HCT116 (cell line): ENCODE measurements around the gene SMIM12. TPM values are rescaled to one million over a fixed set of nuclear protein-coding genes. Genes with fewer than 3 reads are reported as not detected.

Experiments
- ATAC-seq: fragments of 200-7000 bp; cut with Tn5 transposase; 2 replicates; pipeline ENCODE4 v1.9.1; 2020; ENCODE audit warnings: mild to moderate bottlenecking, moderate library complexity
- BruUV-seq: library from RNA; stranded (reverse); fragments of 400-500 nt; replicated peaks from 2 replicates; lab custom pipeline; 2021; lab: Mats Ljungman, UMichigan
- CTCF ChIA-PET: fragments of 300-600 bp; sonication (Branson Sonifier 250); formaldehyde crosslinking; loops from one replicate; lab custom pipeline; 2021; ENCODE audit warnings: antibody characterized with exemption; lab: Charles Lee
- POLR2A ChIA-PET: fragments of 300-600, 350-600 bp; sonication (Branson Sonifier 250); formaldehyde crosslinking; loops from one replicate; lab custom pipeline; 2021; ENCODE audit warnings: antibody characterized with exemption; lab: Charles Lee
- RAD21 ChIA-PET, 2 experiments: fragments of 300-600 bp; sonication (Branson Sonifier 250); formaldehyde crosslinking; loops; one replicate each; lab custom pipeline; 2023; ENCODE audit warnings: low total read pairs in 2 of 2; ENCODE audit not compliant: uncharacterized antibody in 2 of 2, unreplicated experiment in 2 of 2, low non-redundant PET in 1 of 2; lab: Charles Lee
- DNase-seq: peaks from one replicate; pipeline ENCODE4 v3.0.0-alpha.2; 2010; ENCODE audit warnings: low read depth, low spot score
- H2AFZ ChIP-seq: fragments of 200-600 bp; shearing (Covaris generic), sonication (generic); 2 replicates; pipeline ENCODE4 v1.6.1; 2017; ENCODE audit warnings: low read depth, mixed run types, mixed read lengths, antibody characterized with exemption, low read length; ENCODE audit not compliant: poor library complexity, severe bottlenecking
- H3K27ac ChIP-seq: 2 replicates; pipeline ENCODE4 v1.5.1; 2012; ENCODE audit warnings: low read depth, low read length
- H3K27me3 ChIP-seq: fragments of 200-600 bp; sonication (generic); 2 replicates; pipeline ENCODE4 v1.6.1; 2016; ENCODE audit warnings: mixed run types, low read length, mixed read lengths; ENCODE audit not compliant: insufficient read depth
- H3K36me3 ChIP-seq, 2 experiments: fragments of 200-500 bp in 1 of 2; fragments of 200-600 bp in 1 of 2; sonication (Bioruptor generic) in 1 of 2; sonication (generic) in 1 of 2; 2 replicates each; pipeline versions ENCODE4 v1.5.1 to v1.6.1; 2014 to 2016; ENCODE audit warnings: low read length in 2 of 2, inconsistent platforms in 1 of 2, mixed read lengths in 1 of 2, mixed run types in 1 of 2; ENCODE audit not compliant: insufficient read depth in 2 of 2, control insufficient read depth in 1 of 2
- H3K4me1 ChIP-seq, 2 experiments: fragments of 200-600 bp in 1 of 2; sonication (generic) in 1 of 2; 2 replicates each; pipeline versions ENCODE4 v1.5.1 to v1.6.1; 2012 to 2017; ENCODE audit warnings: low read length in 2 of 2, inconsistent platforms in 1 of 2, mild to moderate bottlenecking in 1 of 2, mixed read lengths in 1 of 2, mixed run types in 1 of 2, moderate library complexity in 1 of 2; ENCODE audit not compliant: insufficient read depth in 2 of 2, control insufficient read depth in 1 of 2
- H3K4me2 ChIP-seq: fragments of 200-600 bp; sonication (generic); 2 replicates; pipeline ENCODE4 v1.6.1; 2017; ENCODE audit warnings: mixed run types, low read length, mixed read lengths
- H3K4me3 ChIP-seq, 2 experiments: fragments of 200-600 bp in 1 of 2; sonication (generic) in 1 of 2; replicated peaks in 1 of 2; 2 replicates each; pipeline ENCODE4 v1.5.1; 2011 to 2016; ENCODE audit warnings: low read length in 2 of 2, control low read depth in 1 of 2, low read depth in 1 of 2, mild to moderate bottlenecking in 1 of 2, mixed read lengths in 1 of 2, mixed run types in 1 of 2
- H3K79me2 ChIP-seq: fragments of 200-600 bp; sonication (generic); 2 replicates; pipeline ENCODE4 v1.6.1; 2017; ENCODE audit warnings: mild to moderate bottlenecking, mixed run types, low read length, moderate library complexity, mixed read lengths; ENCODE audit not compliant: insufficient read depth
- H3K9ac ChIP-seq: fragments of 200-600 bp; sonication (generic); 2 replicates; pipeline ENCODE4 v1.6.1; 2016; ENCODE audit warnings: low read length, mixed read lengths
- H3K9me2 ChIP-seq: fragments of 200-600 bp; sonication (generic), shearing (Covaris generic); 2 replicates; pipeline ENCODE4 v1.6.1; 2017; ENCODE audit warnings: mixed run types, mild to moderate bottlenecking, moderate library complexity; ENCODE audit not compliant: insufficient read depth
- H3K9me3 ChIP-seq, 2 experiments: fragments of 200-500 bp in 1 of 2; fragments of 200-600 bp in 1 of 2; sonication (Bioruptor generic) in 1 of 2; sonication (generic) in 1 of 2; 2 replicates each; pipeline ENCODE4 v1.6.1; 2014 to 2017; ENCODE audit warnings: low read length in 2 of 2, mixed read lengths in 2 of 2, inconsistent platforms in 1 of 2, low read depth in 1 of 2, mild to moderate bottlenecking in 1 of 2, mixed run types in 1 of 2, moderate library complexity in 1 of 2; ENCODE audit not compliant: control insufficient read depth in 1 of 2, insufficient read depth in 1 of 2
- H4K20me1 ChIP-seq: fragments of 200-600 bp; sonication (generic), shearing (Covaris generic); 2 replicates; pipeline ENCODE4 v1.6.1; 2017; ENCODE audit warnings: mixed run types, mild to moderate bottlenecking, moderate library complexity; ENCODE audit not compliant: insufficient read depth
- CBX3 ChIP-seq: IDR thresholded peaks from 2 replicates; pipeline ENCODE4 v1.6.1; 2012; ENCODE audit warnings: low read depth
- CEBPB ChIP-seq: IDR thresholded peaks from 2 replicates; pipeline ENCODE4 v1.6.1; 2012; ENCODE audit warnings: low read depth
- CTCF ChIP-seq, 3 experiments: fragments of 200-600 bp in 1 of 3; sonication (generic) in 1 of 3; IDR thresholded peaks in 2 of 3; conservative IDR thresholded peaks in 1 of 3; 2 replicates each; pipeline ENCODE4 v1.5.1; 2012 to 2017; ENCODE audit warnings: low read depth in 2 of 3, low read length in 2 of 3, antibody characterized with exemption in 1 of 3, borderline replicate concordance in 1 of 3, control low read depth in 1 of 3, mild to moderate bottlenecking in 1 of 3, mixed read lengths in 1 of 3, mixed run types in 1 of 3, moderate library complexity in 1 of 3; ENCODE audit not compliant: insufficient read depth in 1 of 3
- EGR1 ChIP-seq: IDR thresholded peaks from 2 replicates; pipeline ENCODE4 v1.6.1; 2012; ENCODE audit warnings: low read depth
- EZH2 ChIP-seq: fragments of 200-600 bp; sonication (generic); IDR thresholded peaks from 2 replicates; pipeline ENCODE4 v1.6.1; 2017; ENCODE audit warnings: antibody characterized with exemption, mixed run types
- EZH2phosphoT487 ChIP-seq: fragments of 200-600 bp; IDR thresholded peaks from 2 replicates; pipeline ENCODE4 v1.6.1; 2018; ENCODE audit warnings: antibody characterized with exemption, borderline replicate concordance
- JUND ChIP-seq: IDR thresholded peaks from 2 replicates; pipeline ENCODE4 v1.6.1; 2012
- POLR2AphosphoS5 ChIP-seq: IDR thresholded peaks from 2 replicates; pipeline ENCODE4 v1.6.1; 2011; ENCODE audit warnings: mild to moderate bottlenecking, low read depth, low read length, moderate library complexity
- RAD21 ChIP-seq: IDR thresholded peaks from 2 replicates; pipeline ENCODE4 v1.6.1; 2012; ENCODE audit warnings: low read depth, mild to moderate bottlenecking
- REST ChIP-seq: IDR thresholded peaks from 2 replicates; pipeline ENCODE4 v1.6.1; 2012; ENCODE audit warnings: low read depth
- SIN3A ChIP-seq: IDR thresholded peaks from 2 replicates; pipeline ENCODE4 v1.6.1; 2012; ENCODE audit warnings: low read depth
- SP1 ChIP-seq: IDR thresholded peaks from 2 replicates; pipeline ENCODE4 v1.6.1; 2012; ENCODE audit warnings: low read depth
- SRF ChIP-seq: IDR thresholded peaks from 2 replicates; pipeline ENCODE4 v1.6.1; 2012; ENCODE audit warnings: low read depth
- TCF7L2 ChIP-seq: IDR thresholded peaks from 2 replicates; pipeline ENCODE4 v1.7.0; 2011; ENCODE audit warnings: borderline replicate concordance, inconsistent platforms; ENCODE audit not compliant: insufficient read depth, insufficient read length; ENCODE audit errors: extremely low read depth
- YY1 ChIP-seq: IDR thresholded peaks from 2 replicates; pipeline ENCODE4 v1.6.1; 2011; ENCODE audit warnings: low read length, low read depth, moderate library complexity, mild to moderate bottlenecking; ENCODE audit not compliant: insufficient replicate concordance; ENCODE audit errors: extremely low read depth
- ZBTB33 ChIP-seq: IDR thresholded peaks from 2 replicates; pipeline ENCODE4 v1.6.1; 2011; ENCODE audit warnings: mild to moderate bottlenecking, low read length, moderate library complexity; ENCODE audit not compliant: insufficient replicate concordance; ENCODE audit errors: extremely low read depth
- ZFX ChIP-seq: fragments of 450-650 bp; IDR thresholded peaks from 2 replicates; pipeline ENCODE4 v1.6.1; 2017
- intact Hi-C: fragments of 100-400 bp; cut with micrococcal nuclease; formaldehyde crosslinking; loops from 2 replicates; pipeline ENCODE4 v1.10.0; 2022
- total RNA-seq: library from RNA; stranded (reverse); gene quantifications from one replicate; pipeline ENCODE4 v1.2.1, GENCODE V29; 2021; ENCODE audit not compliant: unreplicated experiment

The SMIM12 gene
- total RNA-seq, 1 experiment from 2014 or later = 31.3 TPM

GRCh38 chr1:34844252-34844634 is 15.3 kb downstream of the SMIM12 start (continued):
- no peak for TF ChIP-seq CTCF (IDR thresholded peaks at IDR 0.05 in 2 of 3, conservative IDR thresholded peaks at IDR 0.05 in 1 of 3; ENCODE audit: borderline replicate concordance in 1 of 3, insufficient read depth in 1 of 3, low read depth in 2 of 3, low read length in 2 of 3)
- no peak for TF ChIP-seq JUND
- TF ChIP-seq EGR1 = no peak
- no peak for TF ChIP-seq ZFX

- RAD21 ChIA-PET = no interaction called here
- no peaks in the 10 kb centered on the region for H4K20me1 ChIP-seq
- no peak for DNase-seq
- no peaks in the 10 kb centered on the region for H3K36me3 ChIP-seq
- intact Hi-C loops = no loop called here
- no peak overlapping the region for H2AFZ ChIP-seq
- no peak overlapping the region for H3K4me2 ChIP-seq
- no peaks in the 10 kb centered on the region for H3K4me1 ChIP-seq
- CTCF ChIA-PET = interaction anchor here (0.6 to 1.0 kb wide), 2 partner anchors 9 to 25 kb away, joined by 3 read pairs; no protein-coding TSS in a partner anchor
- no peak overlapping the region for H3K4me3 ChIP-seq
- no peak overlapping the region for H3K9ac ChIP-seq
- no peaks in the 10 kb centered on the region for H3K9me3 ChIP-seq
- POLR2A ChIA-PET = no interaction called here
- no peak overlapping the region for H3K27ac ChIP-seq
- no peak for ATAC-seq
- H3K27me3 ChIP-seq = no peaks in the 10 kb centered on the region
- H3K79me2 ChIP-seq = no peaks in the 10 kb centered on the region
- BruUV-seq = no TSS peak
- H3K9me2 ChIP-seq = no peaks in the 10 kb centered on the region
- TF ChIP-seq REST = no peak
- no peak for TF ChIP-seq EZH2
- TF ChIP-seq JUND = no peak
- no peak for TF ChIP-seq POLR2AphosphoS5
- no peak for TF ChIP-seq YY1
- TF ChIP-seq EGR1 = no peak
- no peak for TF ChIP-seq ZBTB33
- TF ChIP-seq RAD21 = no peak
- TF ChIP-seq EZH2phosphoT487 = no peak
- no peak for TF ChIP-seq SRF
- TF ChIP-seq ZFX = no peak
- no peak for TF ChIP-seq CEBPB
- no peak for TF ChIP-seq SP1
- TF ChIP-seq SIN3A = no peak
- no peak for TF ChIP-seq TCF7L2
- TF ChIP-seq CBX3 = no peak
Observed at GRCh38 chr1:34843392-34844251, 15.9 kb downstream of the SMIM12 start.
